K562 (cell line): Measurements from ENCODE around the gene ACTL7B. TPM values are rescaled to one million over a fixed set of nuclear protein-coding genes. Genes with fewer than 3 reads are reported as not detected.
"Not testable (repeated sequence)": the region's sequence is repeated elsewhere in the genome, so short reads cannot be mapped to it uniquely, and the experiment has no call there.

Experiments
- ATAC-seq: fragments of 200-7000 bp; cut with Tn5 transposase; 3 replicates; pipeline ENCODE4 v1.9.1; 2020; ENCODE audit warnings: moderate library complexity
- BruUV-seq: library from RNA; stranded (reverse); fragments of 400-500 nt; replicated peaks from 2 replicates; lab custom pipeline; 2021; lab: Mats Ljungman, UMichigan
- CTCF ChIA-PET: fragments of 300-600 bp; formaldehyde crosslinking; extraction: SDS; loops from one replicate; lab custom pipeline; 2021; ENCODE audit warnings: low intra/inter-chr PET ratio; lab: Yijun Ruan, JAX
- POLR2A ChIA-PET: fragments of 300-600, 350-650 bp; sonication (Branson Sonifier 250); formaldehyde crosslinking; extraction: SDS; loops from one replicate; lab custom pipeline; 2021; ENCODE audit warnings: antibody characterized with exemption, inconsistent platforms; lab: Yijun Ruan, JAX
- DNase-seq, 4 experiments: peaks; one replicate each; pipeline versions ENCODE4 v3.0.0 to v3.0.0-alpha.2; 2011 to 2018; ENCODE audit warnings: low spot score in 3 of 4, mixed read lengths in 3 of 4; ENCODE audit errors: extremely low read depth in 1 of 4
- FAIRE-seq: peaks from 2 replicates; lab custom pipeline; 2011; peaks lifted over from hg19 to GRCh38; lab: Jason Lieb, UNC
- H2AFZ ChIP-seq: 2 replicates; pipeline ENCODE4 v1.6.0; 2011; ENCODE audit warnings: low read depth, low read length, control low read depth, inconsistent platforms
- H3K27ac ChIP-seq: fragments of 200-600 bp; 3 replicates; pipeline ENCODE4 v1.8.0; 2011; ENCODE audit warnings: low read depth, mild to moderate bottlenecking, control low read depth, inconsistent platforms, low read length, moderate library complexity, mixed read lengths; ENCODE audit errors: extremely low read depth
- H3K27me3 ChIP-seq, 2 experiments: fragments of 300-600 bp in 1 of 2; 2 replicates in 1 of 2; 3 replicates in 1 of 2; pipeline versions ENCODE4 v1.6.0 to v1.8.0; 2011; ENCODE audit warnings: inconsistent platforms in 2 of 2, low read length in 2 of 2, mild to moderate bottlenecking in 1 of 2, mixed read lengths in 1 of 2, moderate library complexity in 1 of 2; ENCODE audit not compliant: control insufficient read depth in 2 of 2, insufficient read depth in 2 of 2
- H3K36me3 ChIP-seq: fragments of 300-600 bp; 3 replicates; pipeline ENCODE4 v1.8.0; 2011; ENCODE audit warnings: mild to moderate bottlenecking, low read length, inconsistent platforms; ENCODE audit not compliant: control insufficient read depth, insufficient read depth
- H3K4me1 ChIP-seq, 2 experiments: fragments of 200-600 bp in 1 of 2; replicated peaks in 1 of 2; 2 replicates in 1 of 2; 3 replicates in 1 of 2; pipeline versions ENCODE4 v1.5.1 to v1.8.0; 2011; ENCODE audit warnings: inconsistent platforms in 2 of 2, low read length in 2 of 2, mild to moderate bottlenecking in 1 of 2, mixed read lengths in 1 of 2, moderate library complexity in 1 of 2; ENCODE audit not compliant: control insufficient read depth in 2 of 2, insufficient read depth in 2 of 2
- H3K4me2 ChIP-seq: 2 replicates; pipeline ENCODE4 v1.6.1; 2011; ENCODE audit warnings: low read length, control low read depth, inconsistent platforms, mixed read lengths; ENCODE audit not compliant: insufficient read depth
- H3K4me3 ChIP-seq: fragments of 200-600 bp; sonication (generic), shearing (Covaris generic); 2 replicates; pipeline ENCODE4 v1.5.1; 2016; ENCODE audit warnings: control low read depth, inconsistent platforms
- H3K79me2 ChIP-seq: fragments of 200-600 bp; 3 replicates; pipeline ENCODE4 v1.8.0; 2011; ENCODE audit warnings: low read length, inconsistent platforms; ENCODE audit not compliant: control insufficient read depth, insufficient read depth
- H3K9ac ChIP-seq, 2 experiments: 2 replicates each; pipeline versions ENCODE4 v1.6.0 to v1.6.1; 2011; ENCODE audit warnings: low read depth in 2 of 2, low read length in 2 of 2, control low read depth in 1 of 2, inconsistent platforms in 1 of 2, mild to moderate bottlenecking in 1 of 2, mixed read lengths in 1 of 2; ENCODE audit not compliant: insufficient read depth in 1 of 2
- H3K9me1 ChIP-seq: one replicate; pipeline ENCODE4 v1.6.0; 2011; ENCODE audit warnings: inconsistent platforms, mild to moderate bottlenecking, low read length, moderate library complexity; ENCODE audit not compliant: control insufficient read depth, insufficient read depth
- H3K9me3 ChIP-seq: replicated peaks from 2 replicates; pipeline ENCODE4 v1.5.1; 2011; ENCODE audit warnings: low read depth, low read length, inconsistent platforms; ENCODE audit not compliant: control insufficient read depth, insufficient read depth
- H4K20me1 ChIP-seq: replicated peaks from 2 replicates; pipeline ENCODE4 v1.6.1; 2011; ENCODE audit warnings: low read length, inconsistent platforms, mixed read lengths; ENCODE audit not compliant: control insufficient read depth, insufficient read depth
- WGBS: fragments of 100-300 bp; shearing (Covaris generic); methylation state at CpG from one replicate; pipeline ENCODE4 v1.1.6; 2016; ENCODE audit warnings: low coverage, mixed read lengths; ENCODE audit not compliant: insufficient coverage; ENCODE audit errors: missing lambda C conversion rate; 5-methylcytosine and 5-hydroxymethylcytosine counted together
- in situ Hi-C: fragments of 300-500 bp; cut with MboI; formaldehyde crosslinking; loops from 4 replicates; pipeline ENCODE4 v1.15.0; 2018; ENCODE audit warnings: inconsistent platforms, mixed read lengths
- intact Hi-C: fragments of 100-400 bp; cut with micrococcal nuclease; formaldehyde crosslinking; loops from 2 replicates; pipeline ENCODE4 v1.14.2; 2022
- polyA plus RNA-seq, 8 experiments: library from polyadenylated mRNA; depleted of rRNA in 4 of 8; stranded (reverse) in 5 of 8; unstranded in 3 of 8; fragments of >200 nt; fragmentation: Nextera tagmentation in 2 of 8; fragmentation: Illumina TruSeq in 1 of 8; extraction: Ambion mirVana in 2 of 8; extraction: Trizol in 1 of 8; gene quantifications; 2 replicates each; pipeline versions ENCODE4 v1.2.1 to v1.2.3, GENCODE V29; 2011 to 2014; ENCODE audit warnings: inconsistent platforms in 1 of 8, missing spikeins in 1 of 8
- total RNA-seq, 7 experiments: library from RNA; depleted of rRNA in 6 of 7; stranded (reverse); fragments of >200 nt in 6 of 7; fragmentation: Illumina TruSeq in 2 of 7; extraction: Trizol in 2 of 7; gene quantifications; 2 replicates each; pipeline versions ENCODE4 v1.2.1 to v1.2.3, GENCODE V29; 2011 to 2021; ENCODE audit warnings: low replicate concordance in 1 of 7
- TF ChIP-seq, protein P1 (sequence below), 2 experiments: fragments of 450-650 bp in 1 of 2; sonication (generic) in 1 of 2; formaldehyde crosslinking in 1 of 2; IDR thresholded peaks; 2 replicates each; pipeline versions ENCODE4 v1.7.1 to v1.9.0; 2016 to 2022; ENCODE audit warnings: inconsistent platforms in 1 of 2, mild to moderate bottlenecking in 1 of 2, missing genetic modification reagents in 1 of 2

ACTL7B gene
- total and polyA plus RNA-seq, 9 of the 15 experiments (the other 6 are each of a cell fraction or from before 2014, with no cell fraction given), result not detected

DNA sequence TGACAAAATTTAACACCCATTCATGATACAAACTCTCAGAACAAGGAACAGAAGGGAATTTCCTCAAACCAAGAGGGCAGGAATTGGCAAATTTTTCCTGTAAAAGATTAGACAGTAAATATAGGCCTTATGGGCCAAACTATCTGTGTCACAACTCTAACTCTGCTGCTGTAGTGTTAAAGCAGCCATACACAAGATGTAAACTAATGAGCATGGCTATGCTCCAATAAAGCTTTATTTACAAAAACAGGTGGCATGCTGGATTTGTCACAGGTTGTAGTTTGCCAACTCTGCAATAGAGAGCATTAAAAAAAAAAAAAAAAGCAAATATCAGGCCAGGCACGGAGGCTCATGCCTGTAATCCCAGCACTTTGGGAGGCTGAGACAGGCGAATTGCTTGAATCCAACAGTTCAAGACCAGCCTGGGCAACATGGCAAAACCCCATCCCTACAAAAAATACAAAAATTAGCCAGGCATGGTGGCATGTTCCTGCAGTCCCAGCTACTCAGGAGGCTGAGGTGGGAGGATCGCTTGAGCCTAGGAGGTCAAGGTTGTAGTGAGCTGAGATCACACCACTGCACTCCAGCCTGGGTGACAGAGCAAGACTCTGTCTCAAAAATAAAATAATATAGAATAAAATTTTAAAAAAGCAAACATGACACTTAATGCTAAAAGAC, 30.9 kb upstream of the ACTL7B start:
- H3K9me3 ChIP-seq, BruUV-seq, H4K20me1 ChIP-seq, ATAC-seq, H3K4me1 ChIP-seq, H3K9me1 ChIP-seq, H3K79me2 ChIP-seq, CTCF ChIA-PET, H3K27me3 ChIP-seq, FAIRE-seq, H3K9ac ChIP-seq, in situ Hi-C loops, H2AFZ ChIP-seq, DNase-seq, H3K4me2 ChIP-seq, H3K4me3 ChIP-seq: not testable (repeated sequence)
- peaks cover 67% of the 10 kb centered on the region for H3K36me3 ChIP-seq
- intact Hi-C loops, result loop anchor here (5.0 to 10.0 kb wide), 3 partner anchors 66 to 438 kb away; partner anchors contain the start of gene EPB41L4B
- POLR2A ChIA-PET, result interaction anchor here (0.6 to 0.9 kb wide), 2 partner anchors 32 to 270 kb away, joined by 3 to 5 read pairs; no protein-coding TSS in a partner anchor
- WGBS, result 66% methylated on average over 3 of the region's 3 CpGs
- H3K27ac ChIP-seq, result peak overlapping the region; percentile 23; the same call in 1 of the 3 replicates
- TF ChIP-seq, protein P1, sequence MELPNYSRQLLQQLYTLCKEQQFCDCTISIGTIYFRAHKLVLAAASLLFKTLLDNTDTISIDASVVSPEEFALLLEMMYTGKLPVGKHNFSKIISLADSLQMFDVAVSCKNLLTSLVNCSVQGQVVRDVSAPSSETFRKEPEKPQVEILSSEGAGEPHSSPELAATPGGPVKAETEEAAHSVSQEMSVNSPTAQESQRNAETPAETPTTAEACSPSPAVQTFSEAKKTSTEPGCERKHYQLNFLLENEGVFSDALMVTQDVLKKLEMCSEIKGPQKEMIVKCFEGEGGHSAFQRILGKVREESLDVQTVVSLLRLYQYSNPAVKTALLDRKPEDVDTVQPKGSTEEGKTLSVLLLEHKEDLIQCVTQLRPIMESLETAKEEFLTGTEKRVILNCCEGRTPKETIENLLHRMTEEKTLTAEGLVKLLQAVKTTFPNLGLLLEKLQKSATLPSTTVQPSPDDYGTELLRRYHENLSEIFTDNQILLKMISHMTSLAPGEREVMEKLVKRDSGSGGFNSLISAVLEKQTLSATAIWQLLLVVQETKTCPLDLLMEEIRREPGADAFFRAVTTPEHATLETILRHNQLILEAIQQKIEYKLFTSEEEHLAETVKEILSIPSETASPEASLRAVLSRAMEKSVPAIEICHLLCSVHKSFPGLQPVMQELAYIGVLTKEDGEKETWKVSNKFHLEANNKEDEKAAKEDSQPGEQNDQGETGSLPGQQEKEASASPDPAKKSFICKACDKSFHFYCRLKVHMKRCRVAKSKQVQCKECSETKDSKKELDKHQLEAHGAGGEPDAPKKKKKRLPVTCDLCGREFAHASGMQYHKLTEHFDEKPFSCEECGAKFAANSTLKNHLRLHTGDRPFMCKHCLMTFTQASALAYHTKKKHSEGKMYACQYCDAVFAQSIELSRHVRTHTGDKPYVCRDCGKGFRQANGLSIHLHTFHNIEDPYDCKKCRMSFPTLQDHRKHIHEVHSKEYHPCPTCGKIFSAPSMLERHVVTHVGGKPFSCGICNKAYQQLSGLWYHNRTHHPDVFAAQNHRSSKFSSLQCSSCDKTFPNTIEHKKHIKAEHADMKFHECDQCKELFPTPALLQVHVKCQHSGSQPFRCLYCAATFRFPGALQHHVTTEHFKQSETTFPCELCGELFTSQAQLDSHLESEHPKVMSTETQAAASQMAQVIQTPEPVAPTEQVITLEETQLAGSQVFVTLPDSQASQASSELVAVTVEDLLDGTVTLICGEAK (IDR thresholded peaks at IDR 0.05), result peak; percentile 77
- TF ChIP-seq, protein P1 (CRISPR knock-in tag; IDR thresholded peaks at IDR 0.05), result not testable (repeated sequence)
